Measurements from ENCODE around the gene FER1L5. TPM values are rescaled to one million over a fixed set of nuclear protein-coding genes. Genes with fewer than 3 reads are reported as not detected.

The FER1L5 gene
- not detected for total RNA-seq

- ATAC-seq (ENCODE audit: low read depth) (no peak), DNase-seq (no peak)
- H3K27me3 Mint-ChIP-seq, result peaks cover 12% of the 10 kb centered on the region
- H3K9me3 Mint-ChIP-seq, result no peaks in the 10 kb centered on the region
- H3K27ac Mint-ChIP-seq, result no peak within 1 kb of the TSS
- H3K4me3 Mint-ChIP-seq, result no peak within 1 kb of the TSS
- no peaks in the 10 kb centered on the region for H3K36me3 Mint-ChIP-seq
- H3K4me1 Mint-ChIP-seq, result peaks cover 4% of the 10 kb centered on the region
- POLR2A ChIA-PET, result no interaction called here
These were observed at the start of gene FER1L5 for GRCh38 chr2:96642564-96643360. TSS of gene FER1L5 (plus strand) at chr2:96642764. CDS start at chr2:96642837, 73 bp downstream.

DNA sequence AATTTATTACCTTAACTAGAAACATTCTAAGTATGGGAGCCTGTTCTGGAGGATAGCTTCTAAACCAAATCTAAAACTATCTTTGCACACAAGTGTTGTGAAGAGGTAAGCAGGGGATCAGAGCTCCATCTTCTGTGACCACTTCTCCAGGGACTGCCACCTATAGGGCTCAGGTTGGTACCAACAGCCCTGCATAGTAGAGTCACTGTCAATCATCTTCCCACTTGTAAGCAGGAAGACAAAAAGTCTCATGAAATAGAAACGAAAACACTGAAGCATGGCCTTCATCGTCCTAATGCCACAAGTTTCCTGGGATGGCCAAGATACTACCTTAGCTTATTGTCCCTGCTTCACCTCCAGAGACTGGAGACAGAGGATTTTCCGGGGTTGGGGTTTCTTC lies 48.3 kb upstream of the FER1L5 start:
- H3K27me3 Mint-ChIP-seq, result no peaks in the 10 kb centered on the region
- H3K4me1 Mint-ChIP-seq, result peaks cover 59% of the 10 kb centered on the region
- H3K9me3 Mint-ChIP-seq, result no peaks in the 10 kb centered on the region
- peak; percentile 37 for ATAC-seq (ENCODE audit: low read depth)
- peak overlapping the region; percentile 88 for H3K27ac Mint-ChIP-seq
- peaks cover 67% of the 10 kb centered on the region for H3K36me3 Mint-ChIP-seq
- peak overlapping the region; percentile 50 for H3K4me3 Mint-ChIP-seq
- POLR2A ChIA-PET, result interaction anchor here (0.9 to 2.9 kb wide), 5 partner anchors 23 to 386 kb away, joined by 3 to 15 read pairs (median 6); partner anchors contain the start of genes KANSL3 and STARD7
- DNase-seq, result no peak

GRCh38 chr2:96594691-96595152 lies 47.8 kb upstream of the FER1L5 start:
- POLR2A ChIA-PET, result interaction anchor here (0.9 to 2.9 kb wide), 5 partner anchors 23 to 387 kb away, joined by 3 to 15 read pairs (median 6); partner anchors contain the start of genes KANSL3 and STARD7
- Mint-ChIP-seq H3K36me3 (peaks cover 65% of the 10 kb centered on the region), H3K9me3 (no peaks in the 10 kb centered on the region), H3K4me3 (peak overlapping the region; percentile 50), H3K27me3 (no peaks in the 10 kb centered on the region), H3K27ac (peak overlapping the region; percentile 88), H3K4me1 (peaks cover 59% of the 10 kb centered on the region)
- ATAC-seq (ENCODE audit: low read depth), result peak; percentile 96
- DNase-seq, result no peak

- Mint-ChIP-seq H3K36me3 (peaks cover 74% of the 10 kb centered on the region), H3K27ac (peak overlapping the region; percentile 21), H3K4me1 (peaks cover 64% of the 10 kb centered on the region), H3K9me3 (no peaks in the 10 kb centered on the region), H3K4me3 (no peak overlapping the region), H3K27me3 (no peaks in the 10 kb centered on the region)
- no peak for DNase-seq
- POLR2A ChIA-PET, result no interaction called here
- ATAC-seq (ENCODE audit: low read depth), result no peak
These were observed 46.0 kb upstream of the FER1L5 start for GRCh38 chr2:96596596-96596995.

GRCh38 chr2:96599941-96600340 lies 42.6 kb upstream of the FER1L5 start:
- Mint-ChIP-seq H3K4me1 (peaks cover 43% of the 10 kb centered on the region), H3K4me3 (no peak overlapping the region), H3K27ac (no peak overlapping the region), H3K9me3 (no peaks in the 10 kb centered on the region), H3K36me3 (peaks cover 57% of the 10 kb centered on the region), H3K27me3 (no peaks in the 10 kb centered on the region)
- POLR2A ChIA-PET, result no interaction called here
- ATAC-seq (ENCODE audit: low read depth) (no peak), DNase-seq (no peak)

GRCh38 chr2:96601382-96602292 lies 40.9 kb upstream of the FER1L5 start:
- POLR2A ChIA-PET, result interaction anchor here (0.7 to 1.1 kb wide), 2 partner anchors 36 to 37 kb away, joined by 3 read pairs; partner anchors contain the start of gene KANSL3
- Mint-ChIP-seq H3K36me3 (peaks cover 58% of the 10 kb centered on the region), H3K27me3 (no peaks in the 10 kb centered on the region), H3K4me1 (peaks cover 39% of the 10 kb centered on the region), H3K4me3 (no peak overlapping the region), H3K27ac (peak overlapping the region; percentile 44), H3K9me3 (no peaks in the 10 kb centered on the region)
- ATAC-seq (ENCODE audit: low read depth) (peak; percentile 51), DNase-seq (no peak)

GRCh38 chr2:96602330-96602823 lies 40.2 kb upstream of the FER1L5 start:
- H3K36me3 Mint-ChIP-seq, result peaks cover 56% of the 10 kb centered on the region

GRCh38 chr2:96604104-96604503 lies 38.5 kb upstream of the FER1L5 start:
- Mint-ChIP-seq H3K9me3 (no peaks in the 10 kb centered on the region), H3K4me3 (no peak overlapping the region), H3K27ac (no peak overlapping the region), H3K4me1 (peaks cover 28% of the 10 kb centered on the region), H3K36me3 (peaks cover 55% of the 10 kb centered on the region), H3K27me3 (no peaks in the 10 kb centered on the region)
- no peak for DNase-seq
- POLR2A ChIA-PET, result no interaction called here
- ATAC-seq (ENCODE audit: low read depth), result no peak

More at GRCh38 chr2:96602330-96602823, 40.2 kb upstream of the FER1L5 start:
- DNase-seq, result no peak
- no peak overlapping the region for H3K27ac Mint-ChIP-seq
- POLR2A ChIA-PET, result interaction anchor here (1.1 kb wide), 1 partner anchor 36 kb away, joined by 3 read pairs; the partner anchor contains the start of gene KANSL3
- peaks cover 33% of the 10 kb centered on the region for H3K4me1 Mint-ChIP-seq
- no peak overlapping the region for H3K4me3 Mint-ChIP-seq
- peak; percentile 60 for ATAC-seq (ENCODE audit: low read depth)
- no peaks in the 10 kb centered on the region for H3K9me3 Mint-ChIP-seq
- no peaks in the 10 kb centered on the region for H3K27me3 Mint-ChIP-seq

DNA sequence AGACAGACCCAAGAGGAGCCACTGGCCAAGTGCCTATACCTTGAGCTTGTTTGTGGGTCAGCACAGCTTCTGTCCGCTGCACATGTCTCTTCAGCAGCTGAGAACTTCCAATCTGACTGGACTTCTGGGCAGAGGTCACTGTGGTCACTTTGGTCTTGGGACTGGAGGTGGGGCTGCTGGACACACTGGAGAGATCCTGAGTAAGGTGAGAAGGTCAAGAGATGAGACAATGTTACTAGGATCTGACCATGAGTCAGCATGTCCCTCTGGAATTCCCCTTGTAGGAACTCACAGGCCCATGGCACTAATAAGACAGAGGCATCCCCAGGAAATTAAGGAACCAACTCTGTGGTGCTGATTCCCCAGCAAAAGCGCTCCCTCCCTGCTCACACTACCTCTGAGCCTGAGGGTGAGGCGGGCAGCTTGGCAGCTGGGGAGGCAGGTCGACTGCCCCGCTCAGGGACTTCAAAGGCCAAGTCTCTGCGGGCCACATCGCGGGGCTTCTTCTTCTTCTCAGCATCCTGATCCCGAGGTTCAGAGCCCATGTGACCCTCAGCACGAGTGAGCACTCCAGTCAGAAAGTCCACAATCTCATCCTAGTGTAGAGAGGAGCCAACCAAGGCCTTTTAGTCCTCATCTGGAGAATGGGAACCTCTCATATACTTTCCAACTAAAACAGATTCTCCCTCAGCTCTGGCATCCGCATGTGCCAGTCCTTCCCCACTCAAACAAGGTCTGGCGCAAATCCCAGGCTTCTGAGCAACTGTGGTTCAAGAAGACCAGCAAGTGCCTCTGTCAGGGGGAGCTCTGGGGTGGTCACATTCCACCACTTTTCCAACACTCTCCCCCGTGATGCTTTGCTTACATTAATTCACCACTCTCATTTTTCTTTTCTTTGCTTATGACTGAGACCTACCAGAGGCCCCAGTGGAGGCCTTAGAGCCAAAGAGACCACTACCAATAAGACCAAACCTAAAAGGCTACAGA lies 33.8 kb upstream of the FER1L5 start:
- ATAC-seq (ENCODE audit: low read depth) (no peak), DNase-seq (no peak)
- POLR2A ChIA-PET, result no interaction called here
- peaks cover 9% of the 10 kb centered on the region for H3K4me1 Mint-ChIP-seq
- no peak overlapping the region for H3K4me3 Mint-ChIP-seq
- no peak overlapping the region for H3K27ac Mint-ChIP-seq
- H3K27me3 Mint-ChIP-seq, result no peaks in the 10 kb centered on the region
- peaks cover 48% of the 10 kb centered on the region for H3K36me3 Mint-ChIP-seq
- no peaks in the 10 kb centered on the region for H3K9me3 Mint-ChIP-seq

DNA sequence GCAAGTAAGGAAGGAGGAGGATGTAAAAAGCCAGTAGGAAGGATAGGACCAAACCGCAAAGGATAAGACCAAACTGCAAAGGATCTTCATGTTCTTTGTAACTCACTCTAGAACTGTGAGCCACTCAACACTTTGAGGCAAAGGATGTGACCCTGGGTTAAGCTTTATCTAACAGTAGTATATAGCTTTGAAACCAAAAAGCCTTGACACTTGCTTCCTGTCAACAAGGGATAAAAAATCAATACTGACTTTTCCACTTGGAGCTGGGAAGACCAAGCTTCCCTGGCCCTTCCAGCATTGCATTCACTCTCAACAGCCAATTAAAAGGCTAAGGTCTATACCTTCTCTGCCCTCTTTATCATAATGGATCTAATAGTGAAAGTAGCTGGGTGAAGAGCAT lies 26.4 kb upstream of the FER1L5 start:
- no peak overlapping the region for H3K4me3 Mint-ChIP-seq
- H3K27me3 Mint-ChIP-seq, result no peaks in the 10 kb centered on the region
- H3K36me3 Mint-ChIP-seq, result peaks cover 28% of the 10 kb centered on the region
- DNase-seq (no peak), ATAC-seq (ENCODE audit: low read depth) (no peak)
- POLR2A ChIA-PET, result interaction anchor here (0.6 kb wide), 1 partner anchor 281 kb away, joined by 4 read pairs; no protein-coding TSS in a partner anchor
- peaks cover 24% of the 10 kb centered on the region for H3K4me1 Mint-ChIP-seq
- no peaks in the 10 kb centered on the region for H3K9me3 Mint-ChIP-seq
- no peak overlapping the region for H3K27ac Mint-ChIP-seq

DNA sequence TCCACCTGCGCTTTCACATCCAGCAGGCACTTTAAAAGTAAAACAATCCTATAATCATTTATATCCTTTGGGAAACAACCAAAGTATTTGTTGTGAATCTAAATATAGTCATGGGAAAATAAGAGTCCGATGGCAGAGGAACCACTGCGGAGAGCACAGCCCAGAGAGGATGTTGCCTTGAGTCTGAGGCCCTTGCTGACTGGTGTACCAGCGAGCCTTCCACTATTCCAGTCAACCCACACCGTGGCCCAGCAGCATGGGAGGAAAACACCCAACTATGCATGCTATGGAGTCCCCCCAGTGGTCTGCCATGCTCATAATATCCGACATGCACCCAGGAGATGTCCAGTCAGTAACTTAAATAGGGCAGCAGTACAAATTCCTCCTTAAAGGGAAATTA lies 26.0 kb upstream of the FER1L5 start:
- no peak overlapping the region for H3K4me3 Mint-ChIP-seq
- peaks cover 24% of the 10 kb centered on the region for H3K36me3 Mint-ChIP-seq
- no peak overlapping the region for H3K27ac Mint-ChIP-seq
- no peak for ATAC-seq (ENCODE audit: low read depth)
- DNase-seq, result no peak
- peaks cover 24% of the 10 kb centered on the region for H3K4me1 Mint-ChIP-seq
- no peaks in the 10 kb centered on the region for H3K27me3 Mint-ChIP-seq
- POLR2A ChIA-PET, result interaction anchor here (0.6 kb wide), 1 partner anchor 281 kb away, joined by 4 read pairs; no protein-coding TSS in a partner anchor
- no peaks in the 10 kb centered on the region for H3K9me3 Mint-ChIP-seq

- Mint-ChIP-seq H3K27ac (peak overlapping the region; percentile 10), H3K36me3 (peaks cover 21% of the 10 kb centered on the region)
These were observed 25.6 kb upstream of the FER1L5 start for GRCh38 chr2:96617012-96617411.

More at GRCh38 chr2:96617012-96617411, 25.6 kb upstream of the FER1L5 start:
- Mint-ChIP-seq H3K9me3 (no peaks in the 10 kb centered on the region), H3K27me3 (no peaks in the 10 kb centered on the region), H3K4me1 (peaks cover 24% of the 10 kb centered on the region), H3K4me3 (no peak overlapping the region)
- ATAC-seq (ENCODE audit: low read depth), result no peak
- no peak for DNase-seq
- POLR2A ChIA-PET, result interaction anchor here (0.6 to 1.0 kb wide), 5 partner anchors 12 to 241 kb away, joined by 3 to 6 read pairs (median 4); partner anchors contain the start of gene ANKRD39
